ENCODE measurements around the gene NAA11. TPM values are rescaled to one million over a fixed set of nuclear protein-coding genes. Genes with fewer than 3 reads are reported as not detected.

NAA11 gene
- not detected for total RNA-seq

GRCh38 chr4:79325864-79326328 is at the start of gene NAA11:
Gene NAA11 (minus strand): TSS chr4:79326061. CDS start chr4:79325877, 184 bp downstream.
- ATAC-seq = no peak
- intact Hi-C loops (cut with micrococcal nuclease) = no loop called here
- H3K27ac Mint-ChIP-seq = no peak within 1 kb of the TSS
- CTCF ChIA-PET = no interaction called here
- POLR2A ChIA-PET = no interaction called here
- no peak for DNase-seq
- no peaks in the 10 kb centered on the region for H3K4me1 Mint-ChIP-seq (ENCODE audit: low read depth)
- H3K4me3 Mint-ChIP-seq = no peak within 1 kb of the TSS
- H3K27me3 Mint-ChIP-seq = no peaks in the 10 kb centered on the region
- H3K36me3 Mint-ChIP-seq (ENCODE audit: low read depth) = no peaks in the 10 kb centered on the region
- TF ChIP-seq, protein P1, sequence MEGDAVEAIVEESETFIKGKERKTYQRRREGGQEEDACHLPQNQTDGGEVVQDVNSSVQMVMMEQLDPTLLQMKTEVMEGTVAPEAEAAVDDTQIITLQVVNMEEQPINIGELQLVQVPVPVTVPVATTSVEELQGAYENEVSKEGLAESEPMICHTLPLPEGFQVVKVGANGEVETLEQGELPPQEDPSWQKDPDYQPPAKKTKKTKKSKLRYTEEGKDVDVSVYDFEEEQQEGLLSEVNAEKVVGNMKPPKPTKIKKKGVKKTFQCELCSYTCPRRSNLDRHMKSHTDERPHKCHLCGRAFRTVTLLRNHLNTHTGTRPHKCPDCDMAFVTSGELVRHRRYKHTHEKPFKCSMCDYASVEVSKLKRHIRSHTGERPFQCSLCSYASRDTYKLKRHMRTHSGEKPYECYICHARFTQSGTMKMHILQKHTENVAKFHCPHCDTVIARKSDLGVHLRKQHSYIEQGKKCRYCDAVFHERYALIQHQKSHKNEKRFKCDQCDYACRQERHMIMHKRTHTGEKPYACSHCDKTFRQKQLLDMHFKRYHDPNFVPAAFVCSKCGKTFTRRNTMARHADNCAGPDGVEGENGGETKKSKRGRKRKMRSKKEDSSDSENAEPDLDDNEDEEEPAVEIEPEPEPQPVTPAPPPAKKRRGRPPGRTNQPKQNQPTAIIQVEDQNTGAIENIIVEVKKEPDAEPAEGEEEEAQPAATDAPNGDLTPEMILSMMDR (IDR thresholded peaks at IDR 0.05) = no peak
- peaks cover 3% of the 10 kb centered on the region for H3K9me3 Mint-ChIP-seq

GRCh38 chr4:79370026-79370425 is 44.2 kb upstream of the NAA11 start:
- H3K9me3 Mint-ChIP-seq = peaks cover 3% of the 10 kb centered on the region
- no peaks in the 10 kb centered on the region for H3K36me3 Mint-ChIP-seq (ENCODE audit: low read depth)
- DNase-seq (no peak), ATAC-seq (no peak)
- no peak overlapping the region for H3K27ac Mint-ChIP-seq
- TF ChIP-seq, protein P1 (IDR thresholded peaks at IDR 0.05) = no peak
- CTCF ChIA-PET = no interaction called here
- POLR2A ChIA-PET = no interaction called here
- H3K4me1 Mint-ChIP-seq (ENCODE audit: low read depth) = no peaks in the 10 kb centered on the region
- H3K27me3 Mint-ChIP-seq = no peaks in the 10 kb centered on the region
- intact Hi-C loops (cut with micrococcal nuclease) = no loop called here
- H3K4me3 Mint-ChIP-seq = no peak overlapping the region

DNA sequence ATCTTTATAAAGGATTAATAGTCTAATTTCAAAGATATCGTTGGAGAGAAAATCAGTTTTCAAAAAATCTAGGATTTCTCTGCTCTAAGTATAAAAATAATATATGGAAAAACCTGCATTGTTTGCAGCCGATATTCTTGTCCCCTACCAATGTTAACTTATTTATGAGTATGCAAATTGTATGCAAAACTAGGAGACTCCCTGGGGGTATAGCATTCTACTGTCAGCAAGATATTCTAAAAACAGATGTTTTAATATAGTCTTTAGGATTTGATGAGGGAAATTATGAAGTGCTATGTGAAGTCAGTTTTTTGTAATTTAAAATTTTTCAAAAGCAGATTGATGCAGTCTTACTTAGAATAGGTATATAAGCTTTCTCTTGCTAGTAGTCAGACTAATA is 41.2 kb upstream of the NAA11 start:
- DNase-seq (no peak), ATAC-seq (no peak)
- H3K9me3 Mint-ChIP-seq = peaks cover 3% of the 10 kb centered on the region
- H3K27ac Mint-ChIP-seq = no peak overlapping the region
- no peaks in the 10 kb centered on the region for H3K27me3 Mint-ChIP-seq
- ChIA-PET POLR2A (no interaction called here), CTCF (no interaction called here)
- TF ChIP-seq, protein P1 (IDR thresholded peaks at IDR 0.05) = no peak
- H3K36me3 Mint-ChIP-seq (ENCODE audit: low read depth) = no peaks in the 10 kb centered on the region
- intact Hi-C loops (cut with micrococcal nuclease) = no loop called here
- H3K4me1 Mint-ChIP-seq (ENCODE audit: low read depth) = no peaks in the 10 kb centered on the region
- no peak overlapping the region for H3K4me3 Mint-ChIP-seq

- ChIA-PET POLR2A (no interaction called here), CTCF (no interaction called here)
- H3K27me3 Mint-ChIP-seq = no peaks in the 10 kb centered on the region
- TF ChIP-seq, protein P1 (IDR thresholded peaks at IDR 0.05) = no peak
- no peaks in the 10 kb centered on the region for H3K36me3 Mint-ChIP-seq (ENCODE audit: low read depth)
- no peak for DNase-seq
- H3K4me3 Mint-ChIP-seq = no peak overlapping the region
- no peaks in the 10 kb centered on the region for H3K4me1 Mint-ChIP-seq (ENCODE audit: low read depth)
- no peak overlapping the region for H3K27ac Mint-ChIP-seq
- H3K9me3 Mint-ChIP-seq = peaks cover 3% of the 10 kb centered on the region
- intact Hi-C loops (cut with micrococcal nuclease) = no loop called here
- no peak for ATAC-seq
These were observed 40.6 kb upstream of the NAA11 start for GRCh38 chr4:79366422-79366821.

DNA sequence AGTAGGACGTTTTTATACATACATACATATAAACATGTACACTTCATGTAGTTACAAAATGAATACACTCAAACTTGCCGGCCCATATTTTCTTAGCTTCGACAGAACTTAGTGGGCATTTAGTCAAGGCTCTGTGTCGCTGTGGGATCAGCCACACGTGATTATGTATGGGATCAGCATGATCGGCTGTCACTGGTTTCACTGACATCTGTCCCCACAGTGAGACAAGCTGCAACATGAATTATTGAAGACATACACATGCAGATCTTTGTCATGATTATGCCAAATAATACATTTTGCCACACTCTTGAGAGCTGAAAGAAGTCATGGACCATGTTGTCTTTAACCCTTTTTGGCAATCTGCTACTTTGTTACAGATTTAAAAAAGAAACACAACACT is 38.2 kb upstream of the NAA11 start:
- H3K27ac Mint-ChIP-seq = no peak overlapping the region
- no peaks in the 10 kb centered on the region for H3K9me3 Mint-ChIP-seq
- no peaks in the 10 kb centered on the region for H3K36me3 Mint-ChIP-seq (ENCODE audit: low read depth)
- DNase-seq (no peak), ATAC-seq (no peak)
- H3K4me1 Mint-ChIP-seq (ENCODE audit: low read depth) = no peaks in the 10 kb centered on the region
- CTCF ChIA-PET = no interaction called here
- intact Hi-C loops (cut with micrococcal nuclease) = no loop called here
- POLR2A ChIA-PET = no interaction called here
- TF ChIP-seq, protein P1 (IDR thresholded peaks at IDR 0.05) = no peak
- no peaks in the 10 kb centered on the region for H3K27me3 Mint-ChIP-seq
- no peak overlapping the region for H3K4me3 Mint-ChIP-seq
